Heart right ventricle (tissue), 16 donors: ENCODE measurements around the gene CCT8. TPM values are rescaled to one million over a fixed set of nuclear protein-coding genes. Genes with fewer than 3 reads are reported as not detected.
"Not testable (repeated sequence)": the region's sequence is repeated elsewhere in the genome, so short reads cannot be mapped to it uniquely, and the experiment has no call there.

Experiments
- ATAC-seq, 8 donors: fragments of 200-7000 bp; cut with Tn5 transposase; one replicate each; pipeline ENCODE4 v1.9.1; 2020; ENCODE audit warnings: mild to moderate bottlenecking in 8 of 8, moderate library complexity in 8 of 8, moderate number of reproducible peaks in 1 of 8
- DNase-seq, 2 donors: peaks; one replicate each; pipeline ENCODE4 v3.0.0-alpha.2; 2020
- H3K27ac ChIP-seq, 10 donors: fragments of 200-600 bp; sonication (generic) in 2 of 10; one replicate each; pipeline versions ENCODE4 v1.5.0 to v1.8.0; 2020 to 2022; ENCODE audit warnings: mild to moderate bottlenecking in 3 of 10
- H3K27me3 ChIP-seq, 7 donors: fragments of 200-600 bp; one replicate each; pipeline ENCODE4 v1.8.0; 2021 to 2022; ENCODE audit warnings: mild to moderate bottlenecking in 2 of 7
- H3K36me3 ChIP-seq, 9 donors: fragments of 200-600 bp; sonication (generic) in 1 of 9; one replicate each; pipeline versions ENCODE4 v1.5.0 to v1.8.0; 2020 to 2022; ENCODE audit warnings: mild to moderate bottlenecking in 2 of 9
- H3K4me1 ChIP-seq, 9 donors: fragments of 200-600 bp; sonication (generic) in 1 of 9; one replicate each; pipeline versions ENCODE4 v1.5.0 to v1.8.0; 2020 to 2022; ENCODE audit warnings: mild to moderate bottlenecking in 4 of 9
- H3K4me3 ChIP-seq, 10 donors: fragments of 200-600 bp; sonication (generic) in 2 of 10; one replicate each; pipeline versions ENCODE4 v1.5.0 to v1.8.0; 2020 to 2022; ENCODE audit warnings: mild to moderate bottlenecking in 7 of 10, moderate library complexity in 2 of 10
- H3K9me3 ChIP-seq, 11 donors: fragments of 200-600 bp in 10 of 11; sonication (generic) in 2 of 11; one replicate each; pipeline versions ENCODE4 v1.5.0 to v1.8.0; 2013 to 2022; ENCODE audit warnings: mild to moderate bottlenecking in 2 of 11, control low read depth in 1 of 11, moderate library complexity in 1 of 11
- WGBS, 2 donors: extraction: QIAGEN DNeasy Blood & Tissue Kit; methylation state at CpG; one replicate each; pipeline ENCODE4 v1.1.7; 2013; ENCODE audit warnings: inconsistent platforms in 1 of 2; 5-methylcytosine and 5-hydroxymethylcytosine counted together
- intact Hi-C, 10 donors: fragments of 100-400 bp; cut with DNase I; formaldehyde crosslinking; loops; one replicate each; pipeline versions ENCODE4 v1.11.1 to v1.14.2; 2022
- polyA plus RNA-seq, 2 donors: library from polyadenylated mRNA; stranded (reverse); fragments of 200-250 nt; gene quantifications; one replicate each; pipeline ENCODE4 v1.2.3, GENCODE V29; 2013
- total RNA-seq, 10 donors: library from RNA; stranded (reverse); fragmentation: NEBNext Ultra II Directional in 3 of 10; extraction: Animal tissue kit (Norgen Biotek cat#: 25700) in 3 of 10; gene quantifications; one replicate each; pipeline versions ENCODE4 v1.2.1 to v1.2.4, GENCODE V29; 2021 to 2023
- TF ChIP-seq, protein P1 (sequence below), 9 donors: fragments of 200-600 bp; sonication (generic) in 2 of 9; IDR thresholded peaks; one replicate each; pipeline versions ENCODE4 v1.5.0 to v1.8.0; 2021 to 2022; ENCODE audit warnings: antibody characterized with exemption in 9 of 9, mild to moderate bottlenecking in 5 of 9, moderate library complexity in 1 of 9
- donor health status: Arrhythmogenic right ventricular cardiomyopathy.
- donor health status: ischemic (EF 13 %, LVEDD 7.1; RV severe dilation, severe dysfunction).
- donor health status: healthy with polysubstance abuse.
- donor health status: DM: no; HTN: yes; CAD: no.
- donor health status: DM: no; HTN: no; CAD: no.
- donor health status: ischemic (EF 25% LVEDD 6.9; RV normal size, moderate dysfunction).
- donor health status: ischemic (EF 25% LVEDD 5.7; RV mildly dilated, moderate dysfunction).
- donor health status: healthy.
- donor health status: DM: yes; HTN: yes; CAD: no.
- donor health status: Ischemic cardiomyopathy.
- donor health status: ischemic (EF 35%, LVEDD 5.7; RV mildly dilated, moderate dysfunction).
- donor health status: nonischemic (EF 11% LVEDD 7.7; RV severe dilation, severe dysfunction).
- donor health status: DM: yes; HTN: yes; CAD: no.
- donor health status: PGD.
- donor health status: ischemic (EF 29% LVEDD 5.4; RV normal size, mild dysfunction).
- donor health status: nonischemic (EF 23%, LVEDD 6.1; RV moderate dilation, normal function).

CCT8 gene
- total and polyA plus RNA-seq, 12 donors: 75.6 to 156 (median 112) TPM

DNA sequence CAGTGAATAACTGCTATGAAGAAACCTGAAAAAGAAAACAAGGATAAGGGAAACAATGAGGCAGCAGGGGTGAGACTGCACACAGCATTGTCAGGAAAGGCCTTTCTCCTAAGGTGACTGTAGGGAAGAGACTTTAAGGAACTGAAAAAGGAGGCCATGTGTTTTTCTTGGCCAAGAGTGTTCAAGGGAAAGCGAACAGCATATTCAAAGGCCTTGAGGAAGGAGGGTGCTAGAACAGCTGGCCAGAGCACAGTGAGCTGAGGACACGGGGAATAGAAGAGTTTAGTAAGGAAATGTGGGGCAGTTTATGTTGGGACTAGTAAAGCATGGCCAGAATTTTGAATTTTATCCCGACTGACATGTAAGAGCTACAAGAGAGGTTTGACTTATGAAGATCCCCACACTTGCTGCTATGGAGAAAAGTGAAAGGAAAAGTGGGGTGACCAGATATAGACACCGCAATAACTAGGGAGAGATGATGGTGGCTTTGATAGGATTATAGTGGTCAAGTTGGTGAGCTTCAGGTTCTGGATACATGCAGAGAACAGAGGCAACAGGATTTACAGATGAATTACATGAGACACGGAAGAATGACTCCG, 55.7 kb downstream of the CCT8 start:
- TF ChIP-seq, protein P1, sequence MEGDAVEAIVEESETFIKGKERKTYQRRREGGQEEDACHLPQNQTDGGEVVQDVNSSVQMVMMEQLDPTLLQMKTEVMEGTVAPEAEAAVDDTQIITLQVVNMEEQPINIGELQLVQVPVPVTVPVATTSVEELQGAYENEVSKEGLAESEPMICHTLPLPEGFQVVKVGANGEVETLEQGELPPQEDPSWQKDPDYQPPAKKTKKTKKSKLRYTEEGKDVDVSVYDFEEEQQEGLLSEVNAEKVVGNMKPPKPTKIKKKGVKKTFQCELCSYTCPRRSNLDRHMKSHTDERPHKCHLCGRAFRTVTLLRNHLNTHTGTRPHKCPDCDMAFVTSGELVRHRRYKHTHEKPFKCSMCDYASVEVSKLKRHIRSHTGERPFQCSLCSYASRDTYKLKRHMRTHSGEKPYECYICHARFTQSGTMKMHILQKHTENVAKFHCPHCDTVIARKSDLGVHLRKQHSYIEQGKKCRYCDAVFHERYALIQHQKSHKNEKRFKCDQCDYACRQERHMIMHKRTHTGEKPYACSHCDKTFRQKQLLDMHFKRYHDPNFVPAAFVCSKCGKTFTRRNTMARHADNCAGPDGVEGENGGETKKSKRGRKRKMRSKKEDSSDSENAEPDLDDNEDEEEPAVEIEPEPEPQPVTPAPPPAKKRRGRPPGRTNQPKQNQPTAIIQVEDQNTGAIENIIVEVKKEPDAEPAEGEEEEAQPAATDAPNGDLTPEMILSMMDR (IDR thresholded peaks at IDR 0.05): no peak
- peak overlapping the region in 6 of 10 donors; percentile 70 to 95 (median 90) for H3K4me3 ChIP-seq
- H3K27me3 ChIP-seq: no peaks in the 10 kb centered on the region
- DNase-seq: no peak
- H3K27ac ChIP-seq: peak overlapping the region in 1 of 10 donors; percentile 89
- peaks cover 0 to 26% (median 16%) of the 10 kb centered on the region in 9 donors for H3K4me1 ChIP-seq
- H3K9me3 ChIP-seq: no peaks in the 10 kb centered on the region
- intact Hi-C loops: no loop called here
- 70 to 79% methylated on average over 6 of the region's 6 CpGs for WGBS, 2 donors
- ATAC-seq: no peak
- H3K36me3 ChIP-seq: no peaks in the 10 kb centered on the region

DNA sequence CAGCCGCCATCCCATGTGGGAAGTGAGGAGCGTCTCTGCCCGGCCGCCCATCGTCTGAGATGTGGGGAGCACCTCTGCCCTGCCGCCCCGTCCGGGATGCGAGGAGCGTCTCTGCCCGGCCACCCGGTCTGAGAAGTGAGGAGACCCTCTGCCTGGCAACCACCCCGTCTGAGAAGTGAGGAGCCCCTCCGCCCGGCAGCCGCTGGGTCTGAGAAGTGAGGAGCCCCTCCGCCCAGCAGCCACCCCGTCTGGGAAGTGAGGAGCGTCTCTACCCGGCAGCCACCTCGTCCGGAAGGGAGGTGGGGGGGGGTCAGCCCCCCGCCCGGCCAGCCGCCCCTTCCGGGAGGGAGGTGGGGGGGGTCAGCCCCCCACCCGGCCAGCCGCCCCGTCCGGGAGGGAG, 62.2 kb downstream of the CCT8 start:
- ATAC-seq, H3K4me3 ChIP-seq, H3K27ac ChIP-seq, H3K9me3 ChIP-seq, DNase-seq, intact Hi-C loops, H3K4me1 ChIP-seq, H3K27me3 ChIP-seq: not testable (repeated sequence)
- H3K36me3 ChIP-seq: peaks cover 0 to 30% (median 14%) of the 10 kb centered on the region in 9 donors
- 97 to 98% methylated on average over 13 to 15 of the region's 30 CpGs for WGBS, 2 donors

DNA sequence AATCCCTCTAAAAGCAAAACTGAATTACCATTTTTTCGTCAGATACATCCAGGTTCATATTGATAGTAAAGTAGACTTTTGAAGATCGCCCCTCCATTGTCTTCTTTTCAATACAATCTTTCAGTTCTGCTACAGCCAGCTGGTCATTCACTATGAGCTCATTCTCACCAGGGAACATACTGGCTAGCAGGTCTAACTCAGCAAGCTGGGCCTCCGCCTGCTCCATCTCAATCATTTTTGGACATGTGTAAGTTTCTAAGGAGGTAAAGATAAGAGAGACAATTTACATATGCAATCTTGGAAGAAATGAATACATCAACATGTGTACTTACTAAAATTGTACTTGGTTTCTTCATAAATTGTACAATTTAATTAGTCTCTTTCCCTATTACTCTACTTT, 65.1 kb downstream of the CCT8 start:
- Histone ChIP-seq H3K36me3 (peaks cover 0 to 36% (median 14%) of the 10 kb centered on the region in 9 donors), H3K27ac (no peak overlapping the region), H3K4me1 (peaks cover 0 to 9% (median 5%) of the 10 kb centered on the region in 9 donors), H3K9me3 (no peaks in the 10 kb centered on the region), H3K4me3 (no peak overlapping the region), H3K27me3 (no peaks in the 10 kb centered on the region)
- ATAC-seq (no peak), DNase-seq (no peak)
- TF ChIP-seq, protein P1 (IDR thresholded peaks at IDR 0.05): no peak
- WGBS, 2 donors: 75 to 79% methylated on average over 3 of the region's 3 CpGs
- intact Hi-C loops: no loop called here

DNA sequence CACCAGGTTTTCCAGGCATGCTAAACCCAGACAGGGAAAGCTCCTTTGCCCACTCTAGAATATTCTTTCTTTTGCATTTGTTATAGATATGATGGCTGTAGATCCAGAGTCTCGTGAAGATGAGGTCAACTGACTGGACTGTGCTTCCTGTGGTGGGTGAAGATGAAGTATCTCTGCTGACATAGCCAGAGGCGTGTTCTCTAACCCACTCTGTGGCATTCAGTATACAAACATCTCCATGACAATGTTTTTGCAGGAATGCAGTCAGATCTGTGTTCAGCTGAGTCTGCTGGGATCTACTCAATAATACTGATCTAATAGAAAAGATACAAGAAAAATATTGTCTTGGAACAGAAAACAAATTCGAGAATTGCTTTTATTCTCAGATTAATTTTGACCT, 65.6 kb downstream of the CCT8 start:
- DNase-seq (no peak), ATAC-seq (no peak)
- TF ChIP-seq, protein P1 (IDR thresholded peaks at IDR 0.05): no peak
- intact Hi-C loops: no loop called here
- peaks cover 0 to 36% (median 14%) of the 10 kb centered on the region in 9 donors for H3K36me3 ChIP-seq
- H3K27ac ChIP-seq: no peak overlapping the region
- no peak overlapping the region for H3K4me3 ChIP-seq
- H3K27me3 ChIP-seq: no peaks in the 10 kb centered on the region
- H3K4me1 ChIP-seq: peaks cover 0 to 12% (median 8%) of the 10 kb centered on the region in 9 donors
- 68 to 75% methylated on average over 3 of the region's 3 CpGs for WGBS, 2 donors
- H3K9me3 ChIP-seq: no peaks in the 10 kb centered on the region

DNA sequence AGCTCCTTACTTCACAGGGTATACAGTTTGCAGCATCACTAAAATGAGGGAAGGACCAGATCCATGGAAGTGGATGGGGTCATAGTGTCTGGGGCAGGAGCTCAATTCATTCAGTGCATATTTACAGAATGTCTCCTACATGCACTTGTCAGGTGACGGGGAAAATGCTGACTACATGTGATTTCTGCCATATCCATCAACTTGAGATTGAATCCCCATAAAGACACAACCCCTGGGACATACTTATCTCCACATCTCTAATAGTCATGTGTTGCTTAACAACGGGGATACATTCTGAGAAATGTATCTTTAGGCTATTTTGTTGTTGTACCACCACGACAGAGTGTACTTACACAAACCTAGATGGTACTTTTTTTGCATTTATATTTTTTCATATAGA, 66.3 kb downstream of the CCT8 start:
- TF ChIP-seq, protein P1 (IDR thresholded peaks at IDR 0.05): no peak
- Histone ChIP-seq H3K4me1 (peaks cover 0 to 16% (median 8%) of the 10 kb centered on the region in 9 donors), H3K27me3 (no peaks in the 10 kb centered on the region), H3K4me3 (no peak overlapping the region), H3K9me3 (no peaks in the 10 kb centered on the region), H3K36me3 (peaks cover 0 to 36% (median 14%) of the 10 kb centered on the region in 9 donors), H3K27ac (no peak overlapping the region)
- ATAC-seq: no peak
- intact Hi-C loops: no loop called here
- WGBS, 2 donors: 88 to 94% methylated on average over 3 of the region's 3 CpGs
- DNase-seq: no peak
